EH (cell line): ENCODE measurements around the gene WFDC6.

ENCODE experiments used
- DNase-seq: peaks from one replicate; pipeline ENCODE4 v3.0.0-alpha.2; 2015; ENCODE audit warnings: low read depth

The WFDC6 gene

DNA sequence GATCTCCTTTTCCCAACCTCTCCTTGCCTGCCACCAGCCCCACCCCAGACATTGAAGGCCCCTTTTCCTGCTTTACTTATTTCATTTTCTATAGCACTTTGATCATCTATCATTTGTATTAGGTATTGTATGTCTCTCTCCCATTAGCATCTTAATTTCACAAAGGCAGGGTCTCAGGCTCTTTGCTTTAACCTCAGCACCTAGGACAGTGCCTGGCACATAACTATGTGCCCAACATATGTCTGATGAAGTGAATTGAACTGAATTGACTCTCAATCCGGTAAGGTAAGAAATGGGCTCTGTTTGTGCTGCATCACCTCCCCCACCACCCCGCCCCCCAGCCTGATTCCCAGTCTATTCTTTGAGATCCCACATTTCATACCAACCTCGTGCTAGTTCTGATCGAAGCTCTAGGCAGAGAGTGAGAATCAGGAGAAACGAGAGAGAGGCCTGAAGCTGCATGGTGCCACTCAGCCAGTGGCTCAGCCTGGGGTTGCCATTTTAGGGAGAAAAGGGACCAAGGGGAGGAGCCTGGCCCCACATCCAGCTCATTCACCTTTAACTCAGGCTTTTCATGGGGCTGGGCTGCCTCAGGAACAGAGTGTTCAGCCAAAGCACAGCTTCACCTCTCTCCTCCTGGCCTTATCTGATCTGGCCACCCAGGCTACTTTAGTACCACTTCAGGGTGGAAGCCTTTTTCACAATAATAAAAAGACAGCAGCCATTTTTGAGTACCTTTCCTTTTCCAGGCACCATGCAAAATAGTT is 24.0 kb downstream of the WFDC6 start, which contains the start of gene SPINT3:
Gene SPINT3 (minus strand): TSS at position 476 of the 767 bp plus-strand sequence. CDS start 14 bp downstream, at position 462.
- no peak for DNase-seq

DNA sequence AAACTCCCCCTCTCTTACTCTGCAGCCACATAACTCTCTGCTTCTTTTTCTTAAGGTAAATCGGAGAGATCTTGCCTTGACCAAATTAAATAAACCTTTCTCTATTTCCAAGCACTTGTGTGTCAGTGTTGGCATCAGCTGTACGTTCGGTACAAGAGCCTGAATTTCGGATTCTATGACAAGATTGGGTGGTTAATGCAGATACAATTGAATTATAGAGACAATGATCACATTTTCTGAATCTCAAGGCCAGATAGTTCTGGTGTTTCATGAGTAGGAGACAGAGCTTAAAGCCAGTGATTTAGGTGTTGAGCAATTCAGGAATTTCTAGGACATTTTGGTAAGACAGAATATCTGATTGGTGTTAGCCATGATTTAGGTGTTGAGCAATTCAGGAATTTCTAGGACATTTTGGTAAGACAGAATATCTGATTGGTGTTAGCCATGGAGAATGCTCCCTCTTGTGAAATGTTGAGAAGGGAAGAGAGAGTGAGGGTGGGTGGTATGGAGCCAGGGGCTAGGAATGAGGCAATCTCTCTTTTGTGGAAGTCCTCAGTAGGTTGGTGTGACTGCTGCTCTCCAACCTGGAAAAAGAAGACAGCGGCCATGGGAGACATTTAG is 28.9 kb downstream of the WFDC6 start:
- no peak for DNase-seq

DNA sequence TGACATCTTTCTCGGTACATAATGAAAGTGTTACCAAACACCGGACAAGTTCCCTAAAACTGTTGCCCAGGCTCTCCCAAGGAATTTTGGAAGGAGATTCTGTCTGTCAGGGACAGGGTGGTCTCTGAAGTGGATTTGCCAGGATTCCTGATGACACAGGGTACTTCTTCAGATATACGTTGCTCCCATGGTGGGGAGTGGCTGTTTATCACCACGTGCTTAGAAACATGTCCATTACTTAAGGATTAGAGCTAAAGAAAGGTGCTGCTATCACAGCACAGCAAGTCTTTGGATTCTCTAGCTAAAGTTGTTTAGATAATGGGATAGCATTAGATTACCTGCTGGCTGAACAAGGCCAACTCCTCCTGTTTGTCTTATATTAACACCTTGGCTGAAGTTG is 30.2 kb downstream of the WFDC6 start:
- DNase-seq = no peak

DNA sequence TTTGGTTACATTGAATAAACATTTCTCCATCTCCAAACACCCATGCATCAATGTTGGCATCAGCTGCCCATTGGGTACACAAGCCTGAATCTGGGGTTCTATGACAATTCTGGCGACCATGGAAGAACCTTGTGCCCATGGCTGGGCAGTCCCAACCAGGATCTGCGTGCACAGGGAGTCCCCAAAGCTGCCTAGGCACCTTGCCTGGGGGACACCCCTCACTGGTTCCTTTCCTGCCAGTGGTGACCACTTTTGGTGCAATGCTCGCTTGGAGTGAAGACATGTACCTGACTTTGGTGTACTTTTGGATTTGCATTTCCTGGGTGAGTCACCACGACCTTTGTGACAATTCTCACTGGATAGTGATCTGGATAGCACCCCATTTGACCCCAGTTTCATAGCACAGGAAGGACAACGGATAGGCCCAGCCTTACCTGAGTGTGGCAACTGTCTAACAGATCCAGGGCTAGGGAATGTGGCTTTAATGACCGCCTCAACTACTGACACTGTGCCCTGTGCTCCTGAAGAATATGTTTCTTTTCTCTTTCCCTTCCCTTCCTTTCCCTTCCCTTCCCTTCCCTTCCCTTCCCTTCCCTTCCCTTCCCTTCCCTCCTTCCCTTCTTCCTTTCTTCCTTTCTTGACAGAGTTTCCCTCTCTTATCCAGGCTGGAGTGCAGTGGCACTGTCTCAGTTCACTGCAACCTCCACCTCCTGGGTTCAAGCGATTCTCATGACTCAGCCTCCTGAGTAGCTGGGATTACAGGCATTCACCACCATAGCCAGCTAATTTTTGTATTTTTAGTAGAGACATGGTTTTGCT is 31.0 kb downstream of the WFDC6 start:
- DNase-seq = no peak

DNA sequence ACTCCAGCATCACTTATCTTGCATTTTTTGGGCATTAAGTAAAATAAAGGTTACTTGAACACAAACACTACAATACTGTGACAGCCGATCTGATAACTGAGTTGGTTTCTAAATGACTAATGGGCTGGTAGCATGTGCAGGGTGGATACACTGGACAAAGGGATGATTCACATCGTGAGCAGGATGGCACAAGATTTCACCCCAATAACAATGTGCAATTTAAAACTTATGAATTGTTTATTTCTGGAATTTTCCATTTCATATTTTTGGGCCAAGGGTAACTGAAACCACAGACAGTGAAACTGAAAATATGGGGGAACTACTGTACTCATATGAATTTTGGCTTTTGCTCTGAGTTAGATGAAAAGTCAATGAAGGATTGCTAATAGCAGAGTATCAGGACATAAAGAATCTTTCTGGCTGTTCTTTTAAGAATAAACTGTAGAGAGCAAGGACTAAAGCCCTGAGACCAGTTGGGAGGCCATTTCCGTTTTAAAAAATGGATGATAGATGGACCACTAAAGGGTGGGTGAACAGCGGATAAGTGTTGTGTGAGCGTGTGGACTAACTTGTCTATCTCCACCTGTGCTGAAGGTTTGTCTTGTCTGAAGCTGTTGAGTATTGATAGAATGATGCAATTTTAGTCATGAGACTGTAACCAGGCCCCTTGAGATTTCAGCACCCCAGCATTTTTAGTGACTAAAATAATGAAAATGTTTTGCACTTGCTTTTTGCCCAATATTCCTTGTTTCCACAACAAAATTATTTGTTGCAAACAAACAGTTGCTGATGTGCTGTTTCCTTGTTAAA is 32.1 kb downstream of the WFDC6 start:
- DNase-seq = no peak

DNA sequence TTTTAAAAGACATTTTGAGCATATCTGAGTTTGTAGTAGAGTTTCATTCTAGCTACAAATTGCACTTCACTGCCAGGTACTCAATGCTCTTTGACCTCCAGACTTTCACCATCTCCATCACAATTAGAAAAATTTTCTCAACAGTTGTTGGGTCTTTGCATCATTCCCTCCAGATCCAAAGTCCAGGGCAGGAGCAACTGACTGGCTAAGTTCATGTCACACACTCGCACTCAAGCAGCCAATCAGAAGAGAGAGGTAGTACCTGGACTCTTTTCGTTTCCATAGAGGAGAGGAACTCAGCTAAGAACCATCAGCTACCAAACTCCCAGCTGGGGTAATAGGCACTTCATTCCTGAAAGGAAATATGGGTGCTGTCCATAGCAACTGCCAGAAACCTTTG is 32.9 kb downstream of the WFDC6 start:
- DNase-seq = no peak

DNA sequence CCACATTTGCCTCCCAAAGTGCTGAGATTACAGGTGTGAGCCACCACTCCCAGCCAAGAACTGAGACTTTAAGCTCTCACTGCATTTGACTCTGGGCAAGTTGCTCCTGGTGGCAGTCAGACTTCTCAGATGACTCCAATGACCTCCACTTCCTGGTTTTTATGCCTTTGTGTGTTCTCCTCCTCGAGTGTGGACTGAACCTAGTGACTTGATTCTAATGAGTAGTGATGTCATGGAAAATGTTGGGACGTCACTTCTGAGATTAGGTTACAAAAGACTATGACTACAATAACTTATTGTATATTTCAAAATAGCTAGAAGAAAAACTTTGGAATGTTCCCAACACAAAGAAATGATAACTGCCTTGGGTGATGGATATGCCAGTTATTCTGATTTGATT is 35.9 kb downstream of the WFDC6 start:
- DNase-seq = no peak

DNA sequence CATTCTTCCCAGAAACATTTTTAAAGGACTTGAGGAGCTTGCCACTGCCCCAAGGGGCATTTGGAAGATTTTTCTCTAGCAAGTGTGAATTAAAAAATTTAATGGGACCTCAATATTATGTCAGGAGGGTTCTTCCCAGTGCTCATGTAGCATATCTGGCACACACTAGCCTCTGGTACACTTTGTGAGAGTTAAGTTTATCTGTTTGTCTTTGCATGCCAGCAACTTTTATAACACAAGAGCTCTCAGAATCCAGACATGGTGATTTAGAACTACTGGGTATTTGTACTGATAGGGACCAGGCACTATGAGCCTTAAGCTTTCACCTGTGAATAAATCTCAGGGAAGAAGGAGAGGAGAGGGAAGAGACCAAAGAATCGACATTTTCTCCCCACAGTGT is 36.7 kb downstream of the WFDC6 start:
- DNase-seq = no peak

DNA sequence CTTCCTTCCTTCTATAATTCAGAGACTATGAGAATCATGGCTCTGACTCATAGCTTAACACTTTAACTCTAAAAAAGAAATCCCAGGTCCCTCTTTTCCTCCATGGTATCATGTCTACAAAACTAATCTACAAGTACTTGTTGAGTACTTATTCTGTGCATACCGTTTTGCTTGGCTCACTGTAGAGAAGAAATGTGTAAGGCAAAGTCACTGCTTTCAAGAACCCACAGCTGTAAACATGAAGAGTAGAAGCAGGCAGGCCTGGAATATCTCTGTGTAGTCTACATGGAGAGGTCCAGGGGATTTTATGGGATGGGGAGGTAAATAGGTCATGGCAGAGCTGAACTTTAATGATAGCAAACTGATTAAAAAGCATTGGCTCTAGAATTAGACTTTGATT is 37.7 kb downstream of the WFDC6 start:
- no peak for DNase-seq

DNA sequence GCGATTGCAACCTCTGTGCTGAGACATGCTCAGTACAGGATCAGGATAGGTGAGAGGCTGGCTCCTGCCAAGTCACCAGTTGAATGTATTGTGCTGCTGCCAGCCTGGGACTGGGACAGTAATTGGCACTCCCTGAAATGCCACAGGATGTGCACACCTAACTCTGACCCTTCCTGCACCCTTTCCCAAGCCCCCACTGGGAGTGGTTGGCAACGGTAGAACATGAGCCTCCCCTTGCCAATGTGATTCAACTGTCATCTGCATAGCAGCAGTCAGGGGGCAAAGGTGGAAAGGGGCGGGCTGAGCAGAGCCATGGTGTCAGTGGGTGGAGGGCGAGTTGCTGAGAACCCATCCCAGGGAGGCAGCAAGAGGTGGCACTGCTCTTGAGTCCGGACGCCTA is 39.3 kb downstream of the WFDC6 start:
- no peak for DNase-seq

DNA sequence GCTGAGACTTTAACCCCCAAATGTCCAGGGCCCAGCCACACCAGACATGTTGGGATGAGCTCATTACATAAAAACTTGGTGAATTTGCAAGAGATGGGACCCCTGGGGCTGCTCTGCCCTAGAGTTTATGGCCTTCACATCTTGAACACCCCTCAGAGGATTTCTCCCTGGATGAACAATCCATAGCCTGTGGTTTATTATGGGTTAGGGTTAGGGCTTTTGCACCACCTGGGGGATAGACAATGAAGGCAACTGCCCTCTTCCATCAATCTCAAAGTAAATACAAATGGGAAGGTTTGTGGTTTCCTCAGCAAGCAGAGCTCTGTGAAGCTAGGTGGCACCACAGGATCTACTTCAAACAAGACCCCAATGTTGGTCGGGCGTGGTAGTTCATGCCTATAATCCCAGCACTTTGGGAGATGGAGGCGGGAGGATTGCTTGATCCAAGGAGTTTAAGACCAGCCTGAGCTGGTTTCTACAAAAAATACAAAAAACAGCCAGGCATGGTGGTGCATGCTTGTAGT is 41.2 kb downstream of the WFDC6 start:
- no peak for DNase-seq

DNA sequence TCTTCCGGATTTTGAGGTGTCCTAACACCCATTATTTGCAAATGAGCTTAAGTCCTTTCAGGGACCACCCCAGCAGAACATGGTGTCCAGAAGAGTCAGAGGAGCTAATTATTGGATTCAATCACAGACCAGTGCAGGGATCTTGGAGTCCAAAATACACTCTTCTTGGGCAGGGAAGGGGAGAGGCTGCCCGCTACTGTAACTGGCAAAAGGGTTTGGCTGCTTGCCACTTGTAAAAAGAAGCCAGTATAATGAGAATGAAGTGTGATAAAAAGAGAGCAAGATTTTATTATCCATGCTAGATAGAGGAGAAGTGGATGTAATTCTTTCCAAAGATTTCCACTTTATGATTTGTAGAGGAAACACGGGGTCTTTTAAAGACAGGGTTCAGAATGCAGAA is 43.1 kb downstream of the WFDC6 start:
- DNase-seq = no peak

DNA sequence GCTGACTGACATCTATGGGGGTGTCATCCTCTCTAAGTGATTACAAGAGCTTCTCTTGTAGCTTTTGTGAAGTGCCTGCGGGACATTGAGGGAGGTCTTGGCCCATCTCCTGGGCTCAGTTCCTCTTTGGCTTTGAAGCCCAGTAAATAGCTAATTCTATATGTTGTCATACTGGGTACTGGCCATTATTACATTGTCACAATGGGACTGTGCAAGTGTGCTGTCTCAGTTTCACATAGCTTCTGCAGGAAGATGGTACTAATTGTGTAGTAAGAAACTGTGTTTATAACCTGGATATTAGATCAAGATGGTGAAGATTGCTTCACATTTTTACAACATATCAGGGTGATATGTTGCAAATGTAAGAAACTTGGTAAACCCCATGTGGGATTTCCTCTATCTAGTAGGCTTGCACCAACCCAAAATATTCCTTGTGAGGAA is 43.8 kb downstream of the WFDC6 start:
- DNase-seq = no peak

DNA sequence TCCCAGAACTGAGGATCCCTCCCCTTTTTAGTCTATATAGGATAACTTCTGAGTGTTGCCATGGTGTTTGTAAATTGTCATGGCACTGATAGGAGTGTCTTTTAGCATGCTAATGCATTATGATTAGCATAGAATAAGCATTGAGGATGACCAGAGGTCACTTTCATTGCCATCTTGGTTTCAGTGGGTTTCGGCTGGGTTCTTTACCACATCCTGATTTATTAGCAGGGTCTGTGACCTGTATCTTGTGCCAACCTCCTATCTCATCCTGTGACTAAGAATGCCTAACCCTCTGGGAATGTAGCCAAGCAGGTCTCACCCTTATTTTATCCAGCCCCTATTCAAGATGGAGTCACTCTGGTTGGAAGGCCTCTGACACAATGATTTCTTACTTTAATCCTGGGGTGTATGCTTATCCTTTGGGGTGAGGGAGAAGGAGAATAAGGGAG is 50.2 kb downstream of the WFDC6 start:
- DNase-seq = no peak

DNA sequence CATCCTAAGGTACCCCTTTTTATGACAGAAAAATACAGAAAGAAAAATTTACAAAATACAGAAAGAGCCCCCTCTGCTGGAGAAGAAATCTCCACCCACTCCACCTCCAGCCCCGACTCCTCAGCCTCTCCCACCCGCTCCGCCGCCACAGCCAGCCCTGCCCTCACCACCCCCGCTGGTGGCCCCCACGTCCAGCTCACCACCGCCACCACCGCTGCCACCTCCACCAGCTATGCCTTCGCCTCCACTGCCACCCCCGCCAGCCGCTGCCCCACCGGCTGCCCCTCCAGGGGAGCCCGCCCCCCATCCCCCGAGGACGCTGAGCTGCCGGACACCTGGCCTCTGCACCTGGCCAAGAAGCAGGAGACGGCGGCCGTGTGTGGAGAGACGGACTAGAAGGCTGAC is 52.0 kb downstream of the WFDC6 start:
- DNase-seq = no peak

DNA sequence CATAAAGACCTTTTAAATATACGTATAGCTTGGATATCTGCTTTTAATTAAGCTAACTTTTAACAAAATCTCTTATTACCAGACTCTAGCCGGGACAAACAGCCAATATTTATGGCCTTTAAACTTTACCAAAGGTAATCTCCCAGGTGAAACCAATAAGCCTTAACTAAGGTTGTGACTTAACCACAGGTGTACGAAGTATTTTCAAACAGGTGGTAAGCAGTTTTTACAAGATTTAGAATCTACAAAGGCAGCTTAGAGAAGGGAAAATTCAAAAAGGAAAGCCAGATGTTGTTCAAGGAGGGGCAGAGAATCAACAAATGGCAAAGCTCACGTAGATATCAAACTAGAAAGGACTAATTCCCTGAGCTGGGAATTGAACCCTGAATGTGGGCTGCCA is 53.9 kb downstream of the WFDC6 start:
- no peak for DNase-seq

DNA sequence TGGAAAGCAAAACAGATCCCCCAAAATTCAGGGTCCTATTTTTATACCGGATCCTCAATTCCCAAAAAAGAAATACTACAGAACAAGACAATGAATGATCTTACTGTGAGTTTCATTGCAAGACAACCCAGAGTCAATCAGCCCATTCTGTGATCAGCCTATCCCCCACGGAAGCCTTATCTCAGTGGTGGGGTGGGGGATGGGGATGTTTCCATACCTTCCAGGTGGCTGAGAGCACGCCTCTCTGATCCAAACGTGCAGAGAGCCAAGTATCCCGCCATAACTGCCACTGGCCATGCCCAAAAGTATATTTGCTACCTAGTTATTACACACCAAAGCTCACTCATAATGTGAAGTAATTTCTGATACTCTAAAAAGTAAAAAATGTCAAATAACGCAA is 54.6 kb downstream of the WFDC6 start:
- DNase-seq = no peak
